Measurements from ENCODE around the gene CAB39L.
A peak's percentile ranks its signal among the peaks of the same experiment; 100 is the strongest.

The CAB39L gene

GRCh38 chr13:49454388-49455006 is 10.6 kb upstream of the CAB39L start:
- Histone ChIP-seq H2AFZ (ENCODE audit: low read depth, low read length) (no peak overlapping the region), H3K79me2 (ENCODE audit: low read length) (no peaks in the 10 kb centered on the region), H3K36me3 (replicated peaks; ENCODE audit: low read depth, low read length) (peaks cover 11% of the 10 kb centered on the region), H3K27ac (ENCODE audit: low read length) (no peak overlapping the region), H4K20me1 (ENCODE audit: insufficient read depth, low read length) (no peaks in the 10 kb centered on the region), H3K4me2 (ENCODE audit: low read length) (peak overlapping the region; percentile 37), H3K9me3 (ENCODE audit: insufficient read depth, low read length) (no peaks in the 10 kb centered on the region), H3K4me1 (ENCODE audit: low read length) (peaks cover 5% of the 10 kb centered on the region), H3K4me3 (ENCODE audit: low read length) (no peak overlapping the region), H3K9ac (ENCODE audit: low read length) (no peak overlapping the region), H3K27me3 (ENCODE audit: low read depth, low read length) (no peaks in the 10 kb centered on the region)
- no peak for TF ChIP-seq CTCF (IDR thresholded peaks at IDR 0.05; ENCODE audit: low read depth, low read length)
- no peak for TF ChIP-seq EZH2phosphoT487 (IDR thresholded peaks at IDR 0.05; ENCODE audit: low read depth)

GRCh38 chr13:49453465-49453864 is 9.6 kb upstream of the CAB39L start:
- TF ChIP-seq EZH2phosphoT487 (IDR thresholded peaks at IDR 0.05; ENCODE audit: low read depth) (no peak), CTCF (IDR thresholded peaks at IDR 0.05; ENCODE audit: low read depth, low read length) (no peak)
- Histone ChIP-seq H3K4me1 (ENCODE audit: low read length) (peaks cover 5% of the 10 kb centered on the region), H4K20me1 (ENCODE audit: insufficient read depth, low read length) (no peaks in the 10 kb centered on the region), H3K79me2 (ENCODE audit: low read length) (peaks cover 6% of the 10 kb centered on the region; the same call in 1 of the 2 replicates), H3K27me3 (ENCODE audit: low read depth, low read length) (no peaks in the 10 kb centered on the region), H3K4me3 (ENCODE audit: low read length) (no peak overlapping the region), H3K36me3 (replicated peaks; ENCODE audit: low read depth, low read length) (peaks cover 13% of the 10 kb centered on the region), H3K4me2 (ENCODE audit: low read length) (no peak overlapping the region), H3K9ac (ENCODE audit: low read length) (no peak overlapping the region), H3K27ac (ENCODE audit: low read length) (no peak overlapping the region), H3K9me3 (ENCODE audit: insufficient read depth, low read length) (no peaks in the 10 kb centered on the region), H2AFZ (ENCODE audit: low read depth, low read length) (no peak overlapping the region)

- Histone ChIP-seq H3K4me3 (ENCODE audit: low read length) (no peak overlapping the region), H3K36me3 (replicated peaks; ENCODE audit: low read depth, low read length) (peaks cover 13% of the 10 kb centered on the region), H4K20me1 (ENCODE audit: insufficient read depth, low read length) (no peaks in the 10 kb centered on the region), H3K4me1 (ENCODE audit: low read length) (peaks cover 5% of the 10 kb centered on the region), H3K9ac (ENCODE audit: low read length) (no peak overlapping the region), H3K79me2 (ENCODE audit: low read length) (peaks cover 12% of the 10 kb centered on the region), H3K4me2 (ENCODE audit: low read length) (no peak overlapping the region), H3K9me3 (ENCODE audit: insufficient read depth, low read length) (no peaks in the 10 kb centered on the region), H3K27ac (ENCODE audit: low read length) (no peak overlapping the region), H3K27me3 (ENCODE audit: low read depth, low read length) (no peaks in the 10 kb centered on the region), H2AFZ (ENCODE audit: low read depth, low read length) (no peak overlapping the region)
- TF ChIP-seq CTCF (IDR thresholded peaks at IDR 0.05; ENCODE audit: low read depth, low read length), result no peak
- no peak for TF ChIP-seq EZH2phosphoT487 (IDR thresholded peaks at IDR 0.05; ENCODE audit: low read depth)
Observed at GRCh38 chr13:49452725-49453457, 9.0 kb upstream of the CAB39L start.

- Histone ChIP-seq H3K4me1 (ENCODE audit: low read length) (peaks cover 8% of the 10 kb centered on the region), H3K36me3 (replicated peaks; ENCODE audit: low read depth, low read length) (peaks cover 19% of the 10 kb centered on the region), H3K9me3 (ENCODE audit: insufficient read depth, low read length) (no peaks in the 10 kb centered on the region), H3K4me2 (ENCODE audit: low read length) (no peak overlapping the region), H3K27me3 (ENCODE audit: low read depth, low read length) (no peaks in the 10 kb centered on the region), H3K79me2 (ENCODE audit: low read length) (peaks cover 34% of the 10 kb centered on the region), H2AFZ (ENCODE audit: low read depth, low read length) (no peak overlapping the region), H3K9ac (ENCODE audit: low read length) (no peak overlapping the region), H4K20me1 (ENCODE audit: insufficient read depth, low read length) (no peaks in the 10 kb centered on the region), H3K4me3 (ENCODE audit: low read length) (no peak overlapping the region), H3K27ac (ENCODE audit: low read length) (no peak overlapping the region)
- TF ChIP-seq CTCF (IDR thresholded peaks at IDR 0.05; ENCODE audit: low read depth, low read length) (no peak), EZH2phosphoT487 (IDR thresholded peaks at IDR 0.05; ENCODE audit: low read depth) (no peak)
Observed at GRCh38 chr13:49450105-49450819, 6.4 kb upstream of the CAB39L start.

Measured in OCI-LY3 (cell line).